ENCODE measurements around the gene TBC1D10A.

TBC1D10A gene

GRCh38 chr22:30265131-30265720 lies 61.5 kb downstream of the TBC1D10A start:
- FAIRE-seq, result no peak
- TF ChIP-seq CTCF (IDR thresholded peaks at IDR 0.05; ENCODE audit: insufficient read depth, missing control alignments), result no peak
- no peak for DNase-seq (ENCODE audit: insufficient read length, low spot score)

- no peak for TF ChIP-seq CTCF (IDR thresholded peaks at IDR 0.05; ENCODE audit: insufficient read depth, missing control alignments)
- FAIRE-seq, result no peak
- DNase-seq (ENCODE audit: insufficient read length, low spot score), result no peak
Observed at GRCh38 chr22:30263883-30264282, 62.9 kb downstream of the TBC1D10A start.

DNA sequence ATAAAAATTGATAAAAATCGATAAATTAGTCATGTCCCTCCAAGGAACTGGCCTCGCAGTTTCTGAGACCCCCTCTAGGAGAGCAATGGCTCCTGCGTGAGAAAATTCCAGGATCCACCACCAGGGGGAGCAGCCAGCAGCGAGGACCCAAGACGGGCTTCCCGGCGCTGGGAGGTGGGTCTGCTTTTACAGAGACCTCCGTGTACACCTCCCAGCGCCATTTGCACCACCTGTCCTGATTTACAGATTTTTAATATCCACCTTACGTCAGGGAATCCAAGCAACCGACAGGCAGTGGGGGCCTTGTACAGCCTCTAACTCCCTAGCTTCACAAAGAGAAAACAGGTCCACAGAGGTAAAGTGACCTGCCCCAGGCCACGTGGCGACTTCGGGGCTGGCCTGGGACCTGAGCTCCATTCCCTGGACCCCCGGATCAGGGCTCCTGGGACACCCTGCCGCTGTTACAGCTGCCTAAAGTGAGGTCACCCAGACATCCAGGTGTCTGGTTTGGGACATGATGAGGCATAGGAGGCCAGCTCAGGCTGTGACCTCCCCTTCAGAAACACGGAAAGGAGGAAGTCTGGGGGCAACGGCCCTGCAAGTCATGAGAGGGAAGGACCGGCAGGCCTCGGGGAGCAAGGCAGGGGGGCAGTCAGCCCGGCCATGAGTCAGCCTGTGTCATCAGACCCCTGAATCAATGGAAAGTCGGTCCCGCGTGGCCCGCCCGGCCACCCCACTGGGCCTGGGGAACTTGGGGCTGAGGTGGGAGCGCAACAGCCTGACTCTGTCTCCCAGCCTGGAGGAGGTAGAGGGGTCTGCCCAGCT lies 63.6 kb downstream of the TBC1D10A start:
- DNase-seq (ENCODE audit: insufficient read length, low spot score), result peak; percentile 44
- FAIRE-seq, result no peak
- peak; percentile 67 for TF ChIP-seq CTCF (IDR thresholded peaks at IDR 0.05; ENCODE audit: insufficient read depth, missing control alignments)

GRCh38 chr22:30262112-30262511 lies 64.6 kb downstream of the TBC1D10A start:
- FAIRE-seq (no peak), DNase-seq (ENCODE audit: insufficient read length, low spot score) (no peak)
- no peak for TF ChIP-seq CTCF (IDR thresholded peaks at IDR 0.05; ENCODE audit: insufficient read depth, missing control alignments)

GRCh38 chr22:30261134-30261533 lies 65.6 kb downstream of the TBC1D10A start:
- no peak for FAIRE-seq
- TF ChIP-seq CTCF (IDR thresholded peaks at IDR 0.05; ENCODE audit: insufficient read depth, missing control alignments), result no peak
- no peak for DNase-seq (ENCODE audit: insufficient read length, low spot score)

GRCh38 chr22:30260682-30261081 lies 66.1 kb downstream of the TBC1D10A start:
- TF ChIP-seq CTCF (IDR thresholded peaks at IDR 0.05; ENCODE audit: insufficient read depth, missing control alignments), result no peak
- DNase-seq (ENCODE audit: insufficient read length, low spot score), result no peak
- no peak for FAIRE-seq

DNA sequence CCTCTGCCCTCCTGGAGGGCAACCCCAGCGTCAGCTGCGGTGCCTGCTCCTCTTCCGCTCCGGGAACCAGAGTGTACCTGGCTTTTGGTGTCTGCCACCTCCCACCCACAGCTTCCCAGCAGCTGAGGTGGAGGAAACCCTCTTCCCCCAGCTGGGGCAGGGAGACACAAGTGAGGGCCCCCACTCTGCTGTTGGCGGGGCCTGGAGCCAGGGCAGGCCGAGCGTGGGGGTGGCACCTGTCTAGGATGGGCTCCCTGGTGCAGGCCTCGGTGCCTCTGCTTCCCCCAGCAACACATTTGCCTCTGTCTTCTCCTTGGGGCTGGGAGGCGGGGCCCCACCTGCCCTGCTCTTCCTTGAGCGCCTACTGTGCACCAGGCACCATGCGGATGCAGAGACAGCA lies 66.5 kb downstream of the TBC1D10A start:
- DNase-seq (ENCODE audit: insufficient read length, low spot score) (no peak), FAIRE-seq (no peak)
- no peak for TF ChIP-seq CTCF (IDR thresholded peaks at IDR 0.05; ENCODE audit: insufficient read depth, missing control alignments)

All from D721Med (cell line).